Measurements from ENCODE around the gene ZFP1. TPM values are rescaled to one million over a fixed set of nuclear protein-coding genes. Genes with fewer than 3 reads are reported as not detected.

ZFP1 gene
- polyA plus RNA-seq (2012; rRNA removed): 3.0 and 3.7 TPM in 2 replicates
- 4.5 and 4.6 TPM in 2 replicates for polyA plus RNA-seq (2012; cell fraction: cytosol; rRNA removed)
- polyA plus RNA-seq (2012; cell fraction: nucleus; rRNA removed): 1.7 and 3.6 TPM in 2 replicates

GRCh38 chr16:75148311-75149195, at the start of gene ZFP1:
ZFP1 (plus strand) TSS chr16:75148524; CDS start chr16:75152952, 4,428 bp downstream.
- Histone ChIP-seq H3K9me3 (peaks cover 19% of the 10 kb centered on the region), H3K36me3 (replicated peaks in 1 of 2; ENCODE audit: control insufficient read depth in 1 of 2, insufficient read depth in 2 of 2, low read length in 1 of 2) (peaks cover 3 to 33% of the 10 kb centered on the region in 2 experiments), H2AFZ (ENCODE audit: low read depth) (peak within 1 kb of the TSS; percentile 90), H3K9me2 (no peaks in the 10 kb centered on the region), H3K27me3 (ENCODE audit: insufficient read depth) (no peaks in the 10 kb centered on the region), H4K20me1 (ENCODE audit: insufficient read depth) (no peaks in the 10 kb centered on the region), H3K9ac (peak within 1 kb of the TSS; percentile 97), H3F3A (replicated peaks; ENCODE audit: insufficient read depth) (no peaks in the 10 kb centered on the region), H3K4me3 (ENCODE audit: low read depth in 2 of 2, low read length in 1 of 2) (peak within 1 kb of the TSS; percentile 83 to 90), H3K4me2 (peak within 1 kb of the TSS; percentile 89), H3K4me1 (ENCODE audit: control insufficient read depth in 1 of 2, insufficient read depth in 2 of 2, low read depth in 1 of 2, low read length in 1 of 2) (no peaks in the 10 kb centered on the region), H3K27ac (ENCODE audit: low read depth in 2 of 2, low read length in 1 of 2) (peak within 1 kb of the TSS; percentile 91 to 94), H3K79me2 (ENCODE audit: insufficient read depth) (peaks cover 44% of the 10 kb centered on the region)
- ChIA-PET CTCF (interaction anchor here (1.1 to 1.6 kb wide), 2 partner anchors 37 to 51 kb away, joined by 4 read pairs; no protein-coding TSS in a partner anchor), POLR2A (no interaction called here)
- peak; percentile 96 for DNase-seq
- WGBS (ENCODE audit: low lambda C conversion rate): 5% methylated on average over 19 of the region's 93 CpGs
- TF ChIP-seq POLR2AphosphoS5 (IDR thresholded peaks at IDR 0.05; ENCODE audit: low read depth, low read length): 0 out of 2 replicates have a peak, but pooled peaks have one; percentile 41
- no peak for TF ChIP-seq RCOR1 (IDR thresholded peaks at IDR 0.05; ENCODE audit: low read length)
- no peak for TF ChIP-seq EZH2phosphoT487 (IDR thresholded peaks at IDR 0.05; ENCODE audit: borderline replicate concordance, low read depth)
- peak; percentile 10; the same call in 1 of the 2 replicates for TF ChIP-seq TAF1 (IDR thresholded peaks at IDR 0.05; ENCODE audit: borderline replicate concordance, low read depth, low read length)
- TF ChIP-seq GABPA (IDR thresholded peaks at IDR 0.05; ENCODE audit: low read depth): no peak
- TF ChIP-seq, protein P1, sequence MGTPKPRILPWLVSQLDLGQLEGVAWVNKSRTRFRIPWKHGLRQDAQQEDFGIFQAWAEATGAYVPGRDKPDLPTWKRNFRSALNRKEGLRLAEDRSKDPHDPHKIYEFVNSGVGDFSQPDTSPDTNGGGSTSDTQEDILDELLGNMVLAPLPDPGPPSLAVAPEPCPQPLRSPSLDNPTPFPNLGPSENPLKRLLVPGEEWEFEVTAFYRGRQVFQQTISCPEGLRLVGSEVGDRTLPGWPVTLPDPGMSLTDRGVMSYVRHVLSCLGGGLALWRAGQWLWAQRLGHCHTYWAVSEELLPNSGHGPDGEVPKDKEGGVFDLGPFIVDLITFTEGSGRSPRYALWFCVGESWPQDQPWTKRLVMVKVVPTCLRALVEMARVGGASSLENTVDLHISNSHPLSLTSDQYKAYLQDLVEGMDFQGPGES (IDR thresholded peaks at IDR 0.05; ENCODE audit: low read depth, low read length): peak; percentile 86
- TF ChIP-seq RFX5 (IDR thresholded peaks at IDR 0.05; ENCODE audit: low read length): no peak
- TF ChIP-seq FOSL2 (IDR thresholded peaks at IDR 0.05; ENCODE audit: borderline replicate concordance, low read depth): no peak
- TF ChIP-seq NFIC (IDR thresholded peaks at IDR 0.05; ENCODE audit: borderline replicate concordance): no peak
- no peak for TF ChIP-seq ELF1 (IDR thresholded peaks at IDR 0.05)
- no peak for TF ChIP-seq YY1 (IDR thresholded peaks at IDR 0.05; ENCODE audit: low read depth)
- no peak for TF ChIP-seq GATA2 (CRISPR knock-in tag; IDR thresholded peaks at IDR 0.05)
- TF ChIP-seq SIN3A (IDR thresholded peaks at IDR 0.05; ENCODE audit: borderline replicate concordance, low read depth, low read length): no peak
- TF ChIP-seq NRF1 (IDR thresholded peaks at IDR 0.05; ENCODE audit: low read depth, low read length): peak; percentile 75
- TF ChIP-seq, protein P2, sequence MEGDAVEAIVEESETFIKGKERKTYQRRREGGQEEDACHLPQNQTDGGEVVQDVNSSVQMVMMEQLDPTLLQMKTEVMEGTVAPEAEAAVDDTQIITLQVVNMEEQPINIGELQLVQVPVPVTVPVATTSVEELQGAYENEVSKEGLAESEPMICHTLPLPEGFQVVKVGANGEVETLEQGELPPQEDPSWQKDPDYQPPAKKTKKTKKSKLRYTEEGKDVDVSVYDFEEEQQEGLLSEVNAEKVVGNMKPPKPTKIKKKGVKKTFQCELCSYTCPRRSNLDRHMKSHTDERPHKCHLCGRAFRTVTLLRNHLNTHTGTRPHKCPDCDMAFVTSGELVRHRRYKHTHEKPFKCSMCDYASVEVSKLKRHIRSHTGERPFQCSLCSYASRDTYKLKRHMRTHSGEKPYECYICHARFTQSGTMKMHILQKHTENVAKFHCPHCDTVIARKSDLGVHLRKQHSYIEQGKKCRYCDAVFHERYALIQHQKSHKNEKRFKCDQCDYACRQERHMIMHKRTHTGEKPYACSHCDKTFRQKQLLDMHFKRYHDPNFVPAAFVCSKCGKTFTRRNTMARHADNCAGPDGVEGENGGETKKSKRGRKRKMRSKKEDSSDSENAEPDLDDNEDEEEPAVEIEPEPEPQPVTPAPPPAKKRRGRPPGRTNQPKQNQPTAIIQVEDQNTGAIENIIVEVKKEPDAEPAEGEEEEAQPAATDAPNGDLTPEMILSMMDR (IDR thresholded peaks at IDR 0.05): no peak
- TF ChIP-seq FOXJ3 (CRISPR knock-in tag; IDR thresholded peaks at IDR 0.05): peak; percentile 60; the same call in 1 of the 2 replicates
- no peak for TF ChIP-seq MAX (IDR thresholded peaks at IDR 0.05; ENCODE audit: low read depth)
- peak; percentile 84 for TF ChIP-seq MXI1 (IDR thresholded peaks at IDR 0.05; ENCODE audit: low read depth, low read length)
- TF ChIP-seq FOXM1 (IDR thresholded peaks at IDR 0.05; ENCODE audit: low read depth): no peak
- TF ChIP-seq TEAD4 (IDR thresholded peaks at IDR 0.05; ENCODE audit: borderline replicate concordance, insufficient read depth): no peak
- no peak for TF ChIP-seq SMC3 (IDR thresholded peaks at IDR 0.05; ENCODE audit: low read depth, low read length)
- 0 out of 4 replicates have a peak, but pooled peaks of 1 of the 2 experiments have one; percentile 5 for TF ChIP-seq EP300 (IDR thresholded peaks at IDR 0.05; ENCODE audit: borderline replicate concordance in 1 of 2, low read depth in 1 of 2, low read length in 1 of 2)
- no peak for TF ChIP-seq RXRA (IDR thresholded peaks at IDR 0.05; ENCODE audit: borderline replicate concordance, low read depth)
- 0 out of 2 replicates have a peak, but pooled peaks have one; percentile 3 for TF ChIP-seq REST (IDR thresholded peaks at IDR 0.05; ENCODE audit: low read depth, low read length)

Measured in SK-N-SH (cell line).